ENCODE results near the gene ZNF831.

- no peak for TF ChIP-seq CTCF (conservative IDR thresholded peaks at IDR 0.05 in 1 of 2, IDR thresholded peaks at IDR 0.05 in 1 of 2; ENCODE audit: extremely low read depth in 1 of 2, insufficient read depth in 1 of 2, low read depth in 1 of 2, low read length in 2 of 2)
- TF ChIP-seq EZH2 (IDR thresholded peaks at IDR 0.05; ENCODE audit: borderline replicate concordance, low read length): no peak
Observed at GRCh38 chr20:59205044-59205443, 41.4 kb downstream of the ZNF831 start.

Measured in mammary epithelial cell (primary cell).